GM21515 (cell line): ENCODE results near the gene RAPGEF4.

Experiments used
- ATAC-seq: cut with Tn5 transposase; IDR thresholded peaks from one replicate; pipeline ENCODE4 v1.9.1; 2021; ENCODE audit not compliant: unreplicated experiment

RAPGEF4 gene

GRCh38 chr2:172928756-172929155 is 193.1 kb downstream of the RAPGEF4 start:
- ATAC-seq: no peak

- no peak for ATAC-seq
Measured at GRCh38 chr2:172929644-172930043, 194.0 kb downstream of the RAPGEF4 start.

GRCh38 chr2:172930871-172931255 is 195.2 kb downstream of the RAPGEF4 start:
- no peak for ATAC-seq

DNA sequence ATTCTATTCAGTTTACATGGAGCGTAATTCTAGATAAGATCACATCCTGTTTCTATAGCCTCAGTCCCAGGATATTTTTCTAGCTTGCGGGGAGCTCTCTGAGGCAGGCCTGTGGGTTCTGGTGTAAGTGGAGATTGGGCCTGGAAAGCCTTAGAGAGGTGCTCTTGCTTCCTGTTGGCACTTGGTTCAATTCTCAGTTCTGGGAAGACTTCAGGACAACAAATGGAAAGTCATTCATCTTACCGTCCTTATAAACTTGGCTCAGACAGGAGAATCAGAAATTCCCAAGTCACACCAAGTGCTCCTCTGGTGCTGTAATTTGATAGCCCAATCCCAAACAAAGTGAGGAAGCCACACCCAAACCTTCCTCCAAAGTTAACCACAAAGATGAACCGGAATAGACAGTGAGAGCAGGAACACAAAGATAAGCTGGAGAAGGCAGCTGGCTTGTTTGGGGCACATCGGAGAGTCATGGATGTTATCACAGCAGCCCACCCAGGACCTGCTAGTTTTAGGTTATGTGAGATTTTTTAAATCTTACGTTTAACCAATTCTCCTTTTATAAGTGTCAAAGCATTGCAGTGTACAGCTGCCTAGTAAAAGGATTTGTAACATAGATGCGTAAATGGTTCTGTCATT is 195.7 kb downstream of the RAPGEF4 start:
- no peak for ATAC-seq

DNA sequence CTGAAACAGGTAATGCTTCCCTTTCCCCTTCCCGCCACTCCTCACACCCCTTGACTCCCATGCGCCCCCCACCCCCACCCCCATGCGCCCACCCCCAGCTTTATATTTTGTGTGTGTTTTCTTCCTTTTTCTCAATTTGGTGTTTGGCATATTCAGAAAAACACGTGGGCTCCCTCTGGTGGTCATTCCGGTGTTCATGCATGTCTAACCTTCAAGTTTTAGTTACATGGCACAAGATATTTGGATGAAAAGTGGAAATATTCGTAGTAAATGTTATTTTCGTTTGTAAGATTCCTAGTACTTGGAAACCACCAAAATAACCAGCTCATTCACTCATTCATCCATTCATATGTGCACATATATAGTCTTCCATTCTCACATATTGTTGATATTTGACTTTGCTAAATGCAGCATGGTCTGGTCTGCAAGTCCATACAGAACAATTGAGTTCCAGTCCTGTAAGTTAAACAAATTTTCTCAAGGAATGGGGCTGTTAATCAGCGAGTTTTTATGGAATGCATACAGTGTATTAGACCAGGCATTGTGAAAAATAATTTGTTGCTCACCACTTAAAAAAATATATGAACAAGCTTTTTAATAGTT is 196.4 kb downstream of the RAPGEF4 start:
- no peak for ATAC-seq

- ATAC-seq: no peak
Measured at GRCh38 chr2:172937884-172938712, 202.5 kb downstream of the RAPGEF4 start.

DNA sequence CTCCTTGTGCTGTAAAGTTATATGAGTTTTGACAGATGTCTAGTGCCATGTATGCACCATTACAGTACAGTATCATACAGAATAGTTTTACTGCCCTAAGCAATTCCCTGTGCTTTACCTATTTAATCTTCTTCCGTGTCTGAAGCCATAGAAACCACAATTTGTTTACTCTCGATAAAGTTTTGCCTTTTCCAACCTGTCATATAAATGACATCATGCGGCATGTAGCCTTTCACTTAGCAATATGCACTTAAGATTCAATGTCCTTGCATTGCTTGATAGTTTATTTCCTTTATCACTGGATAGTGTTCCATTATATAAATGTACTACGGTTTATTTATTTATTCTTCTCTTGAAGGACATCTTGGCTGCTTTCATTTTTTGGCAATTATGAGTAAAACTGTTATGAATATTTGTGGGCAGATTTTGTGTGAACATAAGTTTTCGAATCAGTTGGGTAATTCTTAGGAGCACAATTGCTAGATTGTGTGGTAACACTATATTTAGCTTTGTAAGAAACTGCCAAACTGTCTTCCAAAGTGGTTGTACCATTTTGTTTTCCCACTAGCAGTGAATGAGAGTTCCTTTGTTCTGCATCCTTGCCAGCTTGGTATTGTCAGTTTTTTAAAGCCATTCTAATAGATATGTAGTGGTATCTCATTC is 203.2 kb downstream of the RAPGEF4 start:
- no peak for ATAC-seq

DNA sequence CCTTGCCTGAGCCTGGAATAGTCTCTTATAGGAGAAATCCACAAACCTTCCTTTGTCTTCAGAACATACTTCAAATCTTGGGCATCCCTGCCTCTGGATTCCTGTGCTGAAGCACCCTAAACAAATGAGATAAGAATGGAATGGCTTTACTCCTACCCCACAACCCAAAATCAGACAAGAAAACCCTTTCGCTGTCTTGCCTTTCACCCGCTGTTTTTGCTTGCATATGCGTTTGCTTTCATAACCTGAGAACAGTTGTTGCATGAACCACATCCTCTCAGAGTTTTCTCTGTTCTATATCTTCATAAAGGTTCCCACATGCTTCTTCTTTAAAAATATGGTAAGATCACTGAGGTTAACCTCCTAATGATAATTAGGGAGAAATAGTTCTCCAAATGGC is 207.9 kb downstream of the RAPGEF4 start:
- no peak for ATAC-seq

DNA sequence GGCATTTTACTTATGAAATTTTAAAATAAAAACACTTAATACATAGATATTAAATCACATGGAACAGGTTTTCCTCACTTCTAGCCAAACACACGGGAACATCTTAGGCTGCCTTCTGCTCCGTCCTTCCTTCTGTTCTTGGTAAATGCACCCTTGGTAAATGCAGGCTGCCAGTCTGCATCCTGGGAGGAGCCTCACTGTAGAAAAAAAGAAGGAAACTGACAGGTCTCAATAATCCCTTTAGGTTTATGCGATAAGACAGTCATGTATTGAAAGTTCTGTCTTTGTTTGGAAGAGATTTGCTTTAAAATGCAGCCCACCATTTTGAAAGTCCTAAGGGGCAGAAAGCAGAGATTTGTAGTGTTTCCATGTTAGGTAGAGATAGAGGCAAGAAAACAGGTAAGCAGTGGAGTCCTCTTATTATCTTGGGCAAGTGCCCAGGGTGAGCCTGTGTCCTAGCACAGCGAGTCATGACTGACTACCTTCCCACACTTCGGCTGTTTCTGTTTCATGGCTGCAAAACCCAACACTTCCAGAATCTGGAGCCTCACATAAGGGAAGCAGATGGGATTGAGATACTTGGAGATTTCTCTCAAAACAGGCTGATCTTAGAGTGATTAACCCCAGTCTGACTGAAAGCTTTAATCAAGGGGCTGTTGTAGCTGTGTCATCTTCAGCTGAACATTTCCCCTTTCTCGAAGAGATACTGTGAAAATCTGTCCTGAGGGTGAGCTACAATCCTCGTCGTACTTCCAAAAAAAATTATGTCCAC is 208.6 kb downstream of the RAPGEF4 start:
- ATAC-seq: no peak

GRCh38 chr2:172944794-172945509 is 209.3 kb downstream of the RAPGEF4 start:
- ATAC-seq: no peak

GRCh38 chr2:172945510-172945850 is 209.8 kb downstream of the RAPGEF4 start:
- no peak for ATAC-seq

- ATAC-seq: no peak
Measured at GRCh38 chr2:172947461-172948153, 212.0 kb downstream of the RAPGEF4 start.

GRCh38 chr2:172949522-172949921 is 213.9 kb downstream of the RAPGEF4 start:
- no peak for ATAC-seq

DNA sequence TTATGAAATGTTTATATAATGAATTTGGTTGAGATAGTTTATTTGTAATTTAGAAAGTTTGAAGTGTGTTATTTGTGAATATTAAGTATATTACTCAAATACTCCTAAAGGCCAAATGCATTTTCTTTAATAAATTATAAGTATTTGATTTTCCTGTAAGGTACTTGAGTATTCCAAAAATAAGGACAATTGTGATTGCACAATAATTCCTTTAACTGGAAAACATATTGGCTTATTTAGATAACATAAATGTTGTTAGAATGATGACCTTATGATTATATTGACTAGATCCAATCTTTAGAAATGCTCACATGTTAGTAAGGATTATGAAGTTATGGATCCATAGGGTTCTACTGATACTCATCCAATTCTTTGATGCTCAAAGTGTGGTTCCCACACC is 214.9 kb downstream of the RAPGEF4 start:
- ATAC-seq: no peak

- ATAC-seq: no peak
Measured at GRCh38 chr2:172951554-172951953, 215.9 kb downstream of the RAPGEF4 start.

GRCh38 chr2:172953411-172953810 is 217.8 kb downstream of the RAPGEF4 start:
- ATAC-seq: no peak

- ATAC-seq: no peak
Measured at GRCh38 chr2:172953970-172954852, 218.6 kb downstream of the RAPGEF4 start.

DNA sequence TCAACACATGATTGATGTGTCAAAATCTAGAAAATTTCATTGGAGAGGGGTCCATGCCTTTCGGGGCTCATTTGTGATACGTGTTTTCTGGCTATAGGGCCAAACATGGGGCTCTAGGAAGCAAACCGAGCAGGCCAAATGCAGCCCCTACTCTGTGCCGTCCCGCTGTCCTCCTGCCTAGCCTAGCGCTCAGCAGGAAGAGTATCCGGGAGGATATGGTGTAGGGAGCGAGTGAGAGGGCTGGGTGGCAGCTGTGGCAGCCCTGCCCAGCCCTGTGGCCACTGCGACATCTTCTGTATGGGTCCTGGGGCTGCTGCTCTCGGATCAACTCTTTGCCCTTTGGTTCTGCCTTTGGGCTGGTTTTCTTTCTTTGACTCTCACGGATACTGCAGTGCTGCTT is 219.9 kb downstream of the RAPGEF4 start:
- no peak for ATAC-seq

- ATAC-seq: no peak
Measured at GRCh38 chr2:172957734-172958133, 222.1 kb downstream of the RAPGEF4 start.
